ENCODE measurements around the gene ZNF892. TPM values are rescaled to one million over a fixed set of nuclear protein-coding genes. Genes with fewer than 3 reads are reported as not detected.

The ZNF892 gene
- total and polyA plus RNA-seq, 11 donors: 1.2 to 4.9 (median 3.4) TPM

DNA sequence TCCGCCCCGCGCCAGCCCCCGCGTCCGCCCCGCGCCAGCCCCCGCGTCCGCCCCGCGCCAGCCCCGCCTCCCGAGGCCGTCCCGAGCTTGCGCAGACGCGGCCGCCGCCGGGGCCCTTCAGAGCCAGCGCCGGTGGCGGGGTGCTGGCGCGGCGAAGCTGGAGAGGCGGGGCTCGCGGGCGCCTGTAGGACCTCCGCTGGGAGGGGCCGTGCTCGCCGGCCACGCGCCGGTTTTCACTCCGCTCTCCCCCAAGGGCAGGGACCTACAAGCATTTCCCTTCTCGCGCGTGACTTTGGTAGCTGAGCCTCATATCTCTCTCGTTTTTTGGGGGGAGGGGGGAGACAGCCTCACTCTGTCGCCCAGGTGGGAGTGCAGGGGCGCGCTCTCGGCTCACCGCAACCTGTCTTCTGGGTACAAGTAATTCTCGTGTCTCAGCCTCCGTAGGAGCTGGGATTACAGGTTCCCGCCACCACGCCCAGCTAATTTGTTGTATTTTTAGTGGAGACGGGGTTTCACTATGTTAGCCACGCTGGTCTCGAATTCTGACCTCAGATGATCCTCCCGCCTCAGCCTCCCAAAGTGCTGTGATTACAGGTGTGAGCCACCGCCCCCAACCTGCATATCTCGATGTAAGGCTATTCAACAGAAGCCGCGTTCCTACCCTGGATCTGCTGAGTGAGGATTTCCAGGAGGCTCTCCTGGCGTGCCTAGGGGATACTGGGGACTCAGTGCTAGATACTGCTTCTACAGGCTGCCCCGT, 47.5 kb upstream of the ZNF892 start, which contains the start of gene ZNF514:
Gene ZNF514 (minus strand): TSS at position 159 of the 760 bp plus-strand sequence. CDS start 6,595 bp downstream, outside the sequence.
- no peaks in the 10 kb centered on the region for H3K27me3 ChIP-seq
- TF ChIP-seq, protein P1, sequence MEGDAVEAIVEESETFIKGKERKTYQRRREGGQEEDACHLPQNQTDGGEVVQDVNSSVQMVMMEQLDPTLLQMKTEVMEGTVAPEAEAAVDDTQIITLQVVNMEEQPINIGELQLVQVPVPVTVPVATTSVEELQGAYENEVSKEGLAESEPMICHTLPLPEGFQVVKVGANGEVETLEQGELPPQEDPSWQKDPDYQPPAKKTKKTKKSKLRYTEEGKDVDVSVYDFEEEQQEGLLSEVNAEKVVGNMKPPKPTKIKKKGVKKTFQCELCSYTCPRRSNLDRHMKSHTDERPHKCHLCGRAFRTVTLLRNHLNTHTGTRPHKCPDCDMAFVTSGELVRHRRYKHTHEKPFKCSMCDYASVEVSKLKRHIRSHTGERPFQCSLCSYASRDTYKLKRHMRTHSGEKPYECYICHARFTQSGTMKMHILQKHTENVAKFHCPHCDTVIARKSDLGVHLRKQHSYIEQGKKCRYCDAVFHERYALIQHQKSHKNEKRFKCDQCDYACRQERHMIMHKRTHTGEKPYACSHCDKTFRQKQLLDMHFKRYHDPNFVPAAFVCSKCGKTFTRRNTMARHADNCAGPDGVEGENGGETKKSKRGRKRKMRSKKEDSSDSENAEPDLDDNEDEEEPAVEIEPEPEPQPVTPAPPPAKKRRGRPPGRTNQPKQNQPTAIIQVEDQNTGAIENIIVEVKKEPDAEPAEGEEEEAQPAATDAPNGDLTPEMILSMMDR (IDR thresholded peaks at IDR 0.05): no peak
- peak in 1 of 2 donors; percentile 33 for TF ChIP-seq POLR2A (IDR thresholded peaks at IDR 0.05)
- peak within 1 kb of the TSS; percentile 35 to 91 (median 80) for H3K27ac ChIP-seq
- peaks cover 0 to 22% (median 15%) of the 10 kb centered on the region in 9 donors for H3K36me3 ChIP-seq
- H3K4me1 ChIP-seq: peaks cover 5 to 36% (median 22%) of the 10 kb centered on the region in 12 donors
- ATAC-seq (peak; percentile 68 to 93 (median 91)), DNase-seq (peak; percentile 79 to 90 (median 87))
- H3K9me3 ChIP-seq: peaks cover 0 to 10% (median 0%) of the 10 kb centered on the region in 12 donors
- intact Hi-C loops (cut with DNase I): loop anchor here in 4 of 10 donors (2.0 to 5.0 kb wide), 3 partner anchors 37 to 47 kb away; partner anchors contain the start of genes MRPS5 (in 3 of the 4) and ZNF892 (in 1 of the 4)
- 8 to 30% (median 17%) methylated on average over 19 to 64 of the region's 64 CpGs for WGBS, 4 donors
- peak within 1 kb of the TSS; percentile 50 to 93 (median 81) for H3K4me3 ChIP-seq

DNA sequence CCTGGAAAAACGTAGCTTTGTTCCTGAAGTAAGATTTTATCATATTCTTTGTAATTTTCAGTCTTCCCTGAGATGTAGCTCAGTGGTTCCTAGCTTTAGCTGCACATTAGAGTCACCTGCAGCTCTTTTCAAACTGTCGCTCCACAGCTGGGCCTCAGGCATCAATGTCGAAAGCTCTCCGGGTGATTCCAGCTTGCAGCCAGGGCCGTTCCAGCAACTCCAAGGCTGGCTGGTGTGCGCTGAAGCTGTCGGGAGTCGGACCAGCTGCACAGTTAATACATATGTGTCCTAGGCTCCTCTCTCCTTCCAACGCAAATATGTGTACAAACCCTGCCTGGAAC, 42.3 kb upstream of the ZNF892 start:
- Histone ChIP-seq H3K4me1 (peaks cover 0 to 27% (median 20%) of the 10 kb centered on the region in 12 donors), H3K27me3 (no peaks in the 10 kb centered on the region), H3K36me3 (no peaks in the 10 kb centered on the region), H3K9me3 (no peaks in the 10 kb centered on the region), H3K27ac (peak overlapping the region; percentile 65 to 97 (median 94)), H3K4me3 (peak overlapping the region; percentile 65 to 94 (median 81))
- intact Hi-C loops (cut with DNase I): loop anchor here in 6 of 10 donors (1.0 to 5.0 kb wide), 5 partner anchors 42 to 238 kb away; partner anchors contain the start of genes ZNF892 (in 5 of the 6) and FAHD2A (in 2 of the 6)
- WGBS, 4 donors: 0 to 2% (median 1%) methylated on average over 6 to 9 of the region's 9 CpGs
- TF ChIP-seq POLR2A (IDR thresholded peaks at IDR 0.05): no peak
- TF ChIP-seq, protein P1 (IDR thresholded peaks at IDR 0.05): no peak
- DNase-seq: no peak
- ATAC-seq: peak in 2 of 4 donors; percentile 35 to 36

DNA sequence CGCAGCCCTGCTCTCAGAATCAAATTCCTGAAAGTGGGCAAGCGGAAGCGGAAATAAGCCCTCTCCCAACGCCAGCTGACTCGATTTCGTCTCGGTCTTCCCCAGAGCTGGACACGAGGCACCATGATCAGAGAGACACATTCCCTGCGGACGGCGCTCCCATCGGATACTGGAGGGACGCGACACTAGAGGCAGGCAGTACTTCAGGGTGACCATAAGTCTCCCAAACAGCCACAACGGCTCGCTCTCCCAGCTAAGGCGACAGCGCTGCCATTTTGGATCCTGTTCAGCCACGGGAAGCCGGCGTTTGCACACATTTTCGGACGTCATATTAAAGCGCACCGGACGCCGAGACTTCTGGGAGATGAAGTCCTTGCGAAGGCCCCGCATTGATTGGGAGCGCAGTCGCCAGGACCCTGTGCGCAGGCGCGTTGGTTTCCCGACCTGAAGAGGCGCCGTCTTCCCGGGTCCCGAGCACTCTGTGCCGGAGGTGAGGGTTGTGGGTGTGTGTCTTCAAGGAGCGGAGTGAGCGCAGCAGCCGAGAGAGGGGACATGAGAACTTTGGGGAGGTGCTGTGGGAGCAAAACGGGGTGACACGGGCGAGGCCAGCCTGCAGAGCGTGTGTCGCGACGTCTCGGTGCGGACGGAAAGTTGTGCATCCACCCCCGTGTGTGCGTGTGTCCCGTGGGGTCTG, 41.8 kb upstream of the ZNF892 start, which contains the start of gene ZNF2:
Gene ZNF2 (plus strand): TSS at position 439 of the 694 bp plus-strand sequence. CDS start 10,418 bp downstream, outside the sequence.
- DNase-seq: peak; percentile 98 to 99 (median 99)
- Histone ChIP-seq H3K27me3 (no peaks in the 10 kb centered on the region), H3K9me3 (no peaks in the 10 kb centered on the region), H3K36me3 (no peaks in the 10 kb centered on the region), H3K27ac (peak within 1 kb of the TSS; percentile 65 to 97 (median 94)), H3K4me1 (peaks cover 0 to 25% (median 19%) of the 10 kb centered on the region in 12 donors), H3K4me3 (peak within 1 kb of the TSS; percentile 65 to 94 (median 81))
- TF ChIP-seq POLR2A (IDR thresholded peaks at IDR 0.05): peak in 1 of 2 donors; percentile 71
- TF ChIP-seq, protein P1 (IDR thresholded peaks at IDR 0.05): peak in 3 of 12 donors; percentile 5 to 17 (median 10)
- peak; percentile 96 to 99 (median 98) for ATAC-seq
- intact Hi-C loops (cut with DNase I): loop anchor here in 6 of 10 donors (1.0 to 5.0 kb wide), 5 partner anchors 41 to 237 kb away; partner anchors contain the start of genes ZNF892 (in 5 of the 6) and FAHD2A (in 2 of the 6)
- WGBS, 4 donors: 0 to 1% (median 0%) methylated on average over 29 to 56 of the region's 56 CpGs

Data from heart left ventricle (tissue), 16 donors.